Activated CD4-positive, alpha-beta T cell treated with anti-CD3 and anti-CD28 coated beads for 36 hours (primary cell): ENCODE data around the gene GALK2. TPM values are rescaled to one million over a fixed set of nuclear protein-coding genes. Genes with fewer than 3 reads are reported as not detected.

ENCODE experiments used
- ATAC-seq: fragments of 200-7000 bp; cut with Tn5 transposase; one replicate; pipeline ENCODE4 v1.10.0; 2021; ENCODE audit warnings: mild to moderate bottlenecking, moderate library complexity
- CTCF ChIA-PET: fragments of 350-600 bp; sonication (Branson Sonifier 250); formaldehyde crosslinking; loops from one replicate; lab custom pipeline; 2021; ENCODE audit warnings: antibody characterized with exemption; lab: Charles Lee
- POLR2A ChIA-PET: fragments of 350-600 bp; sonication (Branson Sonifier 250); formaldehyde crosslinking; loops from one replicate; lab custom pipeline; 2021; ENCODE audit warnings: antibody characterized with exemption, inconsistent platforms; lab: Charles Lee
- DNase-seq: peaks from one replicate; pipeline ENCODE4 v3.0.0-alpha.2; 2020
- H3K27ac Mint-ChIP-seq: one replicate; pipeline ENCODE4 v1.8.0; 2021; ENCODE audit warnings: mixed read lengths
- H3K27me3 Mint-ChIP-seq: one replicate; pipeline ENCODE4 v1.8.0; 2021; ENCODE audit warnings: mixed read lengths
- H3K36me3 Mint-ChIP-seq: one replicate; pipeline ENCODE4 v1.8.0; 2021; ENCODE audit warnings: low read depth, mixed read lengths
- H3K4me1 Mint-ChIP-seq: one replicate; pipeline ENCODE4 v1.8.0; 2021; ENCODE audit warnings: mixed read lengths
- H3K4me3 Mint-ChIP-seq: one replicate; pipeline ENCODE4 v1.8.0; 2021; ENCODE audit warnings: mild to moderate bottlenecking, moderate library complexity, mixed read lengths
- H3K9me3 Mint-ChIP-seq: one replicate; pipeline ENCODE4 v1.8.0; 2021; ENCODE audit warnings: low read depth, mixed read lengths
- intact Hi-C, 2 experiments: fragments of 100-400 bp; cut with DNase I in 1 of 2; cut with micrococcal nuclease in 1 of 2; formaldehyde crosslinking; loops; one replicate each; pipeline versions ENCODE4 v1.14.2 to v1.15.1; 2022 to 2024; cut with DNase I, micrococcal nuclease
- total RNA-seq, 2 experiments: library from RNA; stranded (reverse); gene quantifications; one replicate each; pipeline ENCODE4 v1.2.3, GENCODE V29; 2021

Gene GALK2
- total RNA-seq, 2 experiments from 2014 or later = 19.9 to 27.1 TPM

GRCh38 chr15:49286649-49287404 is 116.8 kb downstream of the GALK2 start:
- H3K27me3 Mint-ChIP-seq = no peaks in the 10 kb centered on the region
- ChIA-PET POLR2A (no interaction called here), CTCF (interaction anchor here (1.3 kb wide), 1 partner anchor 14 kb away, joined by 3 read pairs; no protein-coding TSS in a partner anchor)
- no peak overlapping the region for H3K4me3 Mint-ChIP-seq
- H3K27ac Mint-ChIP-seq = peak overlapping the region; percentile 4
- DNase-seq = no peak
- intact Hi-C loops = no loop called here
- ATAC-seq = peak; percentile 68
- H3K4me1 Mint-ChIP-seq = peaks cover 20% of the 10 kb centered on the region
- no peaks in the 10 kb centered on the region for H3K9me3 Mint-ChIP-seq
- peaks cover 49% of the 10 kb centered on the region for H3K36me3 Mint-ChIP-seq

- Mint-ChIP-seq H3K4me3 (no peak overlapping the region), H3K27ac (no peak overlapping the region), H3K27me3 (no peaks in the 10 kb centered on the region), H3K36me3 (peaks cover 55% of the 10 kb centered on the region), H3K4me1 (peaks cover 20% of the 10 kb centered on the region), H3K9me3 (no peaks in the 10 kb centered on the region)
- ChIA-PET POLR2A (no interaction called here), CTCF (no interaction called here)
- intact Hi-C loops = no loop called here
- ATAC-seq (no peak), DNase-seq (no peak)
These were observed 117.4 kb downstream of the GALK2 start for GRCh38 chr15:49287481-49287880.

GRCh38 chr15:49288391-49288790 is 118.3 kb downstream of the GALK2 start:
- CTCF ChIA-PET = no interaction called here
- POLR2A ChIA-PET = no interaction called here
- ATAC-seq (no peak), DNase-seq (no peak)
- Mint-ChIP-seq H3K27ac (no peak overlapping the region), H3K4me3 (no peak overlapping the region), H3K27me3 (no peaks in the 10 kb centered on the region), H3K36me3 (peaks cover 57% of the 10 kb centered on the region), H3K9me3 (no peaks in the 10 kb centered on the region), H3K4me1 (peaks cover 20% of the 10 kb centered on the region)
- intact Hi-C loops = no loop called here

- intact Hi-C loops = loop anchor here in 1 of 2 experiments (10.0 kb wide), 1 partner anchor 75 kb away; no protein-coding TSS in a partner anchor
- DNase-seq (no peak), ATAC-seq (no peak)
- H3K4me3 Mint-ChIP-seq = no peak overlapping the region
- CTCF ChIA-PET = no interaction called here
- H3K9me3 Mint-ChIP-seq = no peaks in the 10 kb centered on the region
- no peaks in the 10 kb centered on the region for H3K27me3 Mint-ChIP-seq
- POLR2A ChIA-PET = no interaction called here
- peaks cover 52% of the 10 kb centered on the region for H3K36me3 Mint-ChIP-seq
- H3K27ac Mint-ChIP-seq = no peak overlapping the region
- peaks cover 20% of the 10 kb centered on the region for H3K4me1 Mint-ChIP-seq
These were observed 120.1 kb downstream of the GALK2 start for GRCh38 chr15:49290191-49290590.

GRCh38 chr15:49293941-49294340 is 123.9 kb downstream of the GALK2 start:
- peaks cover 60% of the 10 kb centered on the region for H3K36me3 Mint-ChIP-seq
- intact Hi-C loops = loop anchor here in 1 of 2 experiments (10.0 kb wide), 1 partner anchor 71 kb away; no protein-coding TSS in a partner anchor
- DNase-seq = no peak
- peaks cover 6% of the 10 kb centered on the region for H3K4me1 Mint-ChIP-seq
- H3K4me3 Mint-ChIP-seq = no peak overlapping the region
- ATAC-seq = no peak
- ChIA-PET CTCF (no interaction called here), POLR2A (no interaction called here)
- no peak overlapping the region for H3K27ac Mint-ChIP-seq
- no peaks in the 10 kb centered on the region for H3K27me3 Mint-ChIP-seq
- H3K9me3 Mint-ChIP-seq = no peaks in the 10 kb centered on the region

- no peak for DNase-seq
- intact Hi-C loops = loop anchor here in 1 of 2 experiments (10.0 kb wide), 1 partner anchor 69 kb away; no protein-coding TSS in a partner anchor
- Mint-ChIP-seq H3K27ac (no peak overlapping the region), H3K27me3 (no peaks in the 10 kb centered on the region), H3K36me3 (peaks cover 72% of the 10 kb centered on the region), H3K4me3 (no peak overlapping the region), H3K4me1 (peaks cover 10% of the 10 kb centered on the region), H3K9me3 (peaks cover 4% of the 10 kb centered on the region)
- POLR2A ChIA-PET = no interaction called here
- ATAC-seq = no peak
- CTCF ChIA-PET = no interaction called here
These were observed 126.2 kb downstream of the GALK2 start for GRCh38 chr15:49296258-49296657.

- Mint-ChIP-seq H3K4me1 (peaks cover 10% of the 10 kb centered on the region), H3K27ac (no peak overlapping the region), H3K27me3 (no peaks in the 10 kb centered on the region), H3K36me3 (peaks cover 64% of the 10 kb centered on the region), H3K4me3 (no peak overlapping the region), H3K9me3 (peaks cover 4% of the 10 kb centered on the region)
- DNase-seq = no peak
- ATAC-seq = no peak
- POLR2A ChIA-PET = no interaction called here
- intact Hi-C loops = loop anchor here in 1 of 2 experiments (10.0 kb wide), 1 partner anchor 67 kb away; no protein-coding TSS in a partner anchor
- CTCF ChIA-PET = no interaction called here
These were observed 127.5 kb downstream of the GALK2 start for GRCh38 chr15:49297584-49297983.

GRCh38 chr15:49300856-49301255 is 130.8 kb downstream of the GALK2 start:
- POLR2A ChIA-PET = no interaction called here
- CTCF ChIA-PET = no interaction called here
- intact Hi-C loops = no loop called here
- Mint-ChIP-seq H3K9me3 (peaks cover 4% of the 10 kb centered on the region), H3K27ac (no peak overlapping the region), H3K36me3 (peaks cover 51% of the 10 kb centered on the region), H3K4me3 (no peak overlapping the region), H3K4me1 (peaks cover 10% of the 10 kb centered on the region), H3K27me3 (no peaks in the 10 kb centered on the region)
- no peak for ATAC-seq
- DNase-seq = no peak

- CTCF ChIA-PET = no interaction called here
These were observed 131.5 kb downstream of the GALK2 start for GRCh38 chr15:49301562-49301961.

GRCh38 chr15:49303003-49303402 is 133.0 kb downstream of the GALK2 start:
- Mint-ChIP-seq H3K4me1 (peaks cover 8% of the 10 kb centered on the region), H3K9me3 (peaks cover 4% of the 10 kb centered on the region), H3K4me3 (no peak overlapping the region), H3K27me3 (no peaks in the 10 kb centered on the region), H3K36me3 (peaks cover 40% of the 10 kb centered on the region), H3K27ac (no peak overlapping the region)
- ChIA-PET CTCF (no interaction called here), POLR2A (no interaction called here)
- ATAC-seq = no peak
- no peak for DNase-seq
- intact Hi-C loops = no loop called here

More at GRCh38 chr15:49301562-49301961, 131.5 kb downstream of the GALK2 start:
- intact Hi-C loops = no loop called here
- H3K36me3 Mint-ChIP-seq = peaks cover 47% of the 10 kb centered on the region
- DNase-seq = no peak
- no peak for ATAC-seq
- peaks cover 4% of the 10 kb centered on the region for H3K9me3 Mint-ChIP-seq
- H3K4me1 Mint-ChIP-seq = peaks cover 10% of the 10 kb centered on the region
- no peaks in the 10 kb centered on the region for H3K27me3 Mint-ChIP-seq
- H3K4me3 Mint-ChIP-seq = no peak overlapping the region
- H3K27ac Mint-ChIP-seq = no peak overlapping the region
- POLR2A ChIA-PET = interaction anchor here (0.6 kb wide), 1 partner anchor 222 kb away, joined by 4 read pairs; no protein-coding TSS in a partner anchor

GRCh38 chr15:49306551-49306950 is 136.5 kb downstream of the GALK2 start:
- ATAC-seq (no peak), DNase-seq (no peak)
- ChIA-PET CTCF (no interaction called here), POLR2A (no interaction called here)
- no peaks in the 10 kb centered on the region for H3K9me3 Mint-ChIP-seq
- H3K27ac Mint-ChIP-seq = no peak overlapping the region
- peaks cover 33% of the 10 kb centered on the region for H3K36me3 Mint-ChIP-seq
- intact Hi-C loops = no loop called here
- H3K4me1 Mint-ChIP-seq = peaks cover 5% of the 10 kb centered on the region
- H3K4me3 Mint-ChIP-seq = no peak overlapping the region
- no peaks in the 10 kb centered on the region for H3K27me3 Mint-ChIP-seq

- ATAC-seq (no peak), DNase-seq (no peak)
- Mint-ChIP-seq H3K27me3 (no peaks in the 10 kb centered on the region), H3K36me3 (peaks cover 30% of the 10 kb centered on the region), H3K27ac (no peak overlapping the region), H3K4me1 (peaks cover 5% of the 10 kb centered on the region), H3K4me3 (no peak overlapping the region), H3K9me3 (no peaks in the 10 kb centered on the region)
- CTCF ChIA-PET = interaction anchor here (1.0 kb wide), 2 partner anchors 9 to 13 kb away, joined by 3 read pairs; no protein-coding TSS in a partner anchor
- POLR2A ChIA-PET = no interaction called here
- intact Hi-C loops = no loop called here
These were observed 138.6 kb downstream of the GALK2 start for GRCh38 chr15:49308686-49309085.
